Panc1 (cell line): ENCODE results near the gene NAA16.

ENCODE experiments used
- POLR2AphosphoS5 ChIP-seq: IDR thresholded peaks from 2 replicates; pipeline ENCODE4 v1.6.1; 2012; ENCODE audit warnings: mild to moderate bottlenecking, low read depth, low read length, moderate library complexity
- SIN3A ChIP-seq: IDR thresholded peaks from 2 replicates; pipeline ENCODE4 v1.6.1; 2012; ENCODE audit warnings: low read depth, mild to moderate bottlenecking, low read length, moderate library complexity, borderline replicate concordance; ENCODE audit not compliant: insufficient read depth
- TCF7L2 ChIP-seq: IDR thresholded peaks from 2 replicates; pipeline ENCODE4 v1.6.1; 2011; ENCODE audit warnings: mild to moderate bottlenecking, low read depth, low read length, inconsistent platforms
- TF ChIP-seq, protein P1 (sequence below): fragments of 450-650 bp; IDR thresholded peaks from 2 replicates; pipeline ENCODE4 v1.5.1; 2017; ENCODE audit warnings: mild to moderate bottlenecking
- TF ChIP-seq, protein P2 (sequence below), 2 experiments: IDR thresholded peaks; 2 replicates each; pipeline ENCODE4 v1.6.1; 2011 to 2012; ENCODE audit warnings: low read depth in 2 of 2, control low read depth in 1 of 2, low read length in 1 of 2, mild to moderate bottlenecking in 1 of 2, moderate library complexity in 1 of 2; ENCODE audit not compliant: insufficient read depth in 1 of 2

DNA sequence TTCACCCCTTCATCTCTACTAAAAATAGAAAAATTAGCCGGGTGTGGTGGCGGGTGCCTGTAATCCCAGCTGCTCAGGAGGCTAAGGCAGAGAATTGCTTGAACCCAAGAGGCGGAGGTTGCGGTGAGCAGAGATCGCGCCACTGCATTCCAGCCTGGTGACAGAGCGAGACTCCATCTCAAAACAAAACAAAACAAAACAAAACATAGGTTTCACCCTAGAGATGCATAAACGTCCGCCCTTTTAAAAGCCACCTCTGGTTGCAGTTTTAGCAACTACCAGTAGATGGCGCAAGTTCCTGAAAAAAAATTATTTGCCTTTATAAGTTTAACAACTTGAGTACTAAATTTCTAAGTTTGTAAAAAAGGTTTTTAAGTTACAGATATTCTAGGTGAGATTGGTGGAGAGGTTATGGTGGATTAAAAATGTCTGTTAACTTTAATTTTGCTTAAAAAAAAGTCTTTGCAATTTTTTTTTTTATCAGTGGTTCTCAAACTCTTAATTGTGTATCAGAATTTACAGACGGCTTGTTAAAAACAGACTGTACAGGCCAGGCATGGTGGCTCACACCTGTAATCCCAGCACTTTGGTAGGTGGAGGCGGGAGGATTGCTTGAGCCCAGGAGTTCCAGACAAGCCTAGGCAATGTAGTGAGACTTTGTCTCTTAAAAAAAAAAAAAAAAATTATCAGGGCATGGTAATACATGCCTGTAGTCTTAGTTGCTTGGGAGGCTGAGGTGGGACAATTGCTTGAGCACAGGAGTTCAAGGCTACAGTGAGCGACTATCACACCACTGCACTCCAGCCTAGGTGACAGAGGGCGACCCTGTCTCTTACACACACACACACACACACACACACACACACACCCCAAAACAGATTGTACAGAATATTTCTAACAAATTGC is 42.1 kb downstream of the NAA16 start:
- TF ChIP-seq, protein P1, sequence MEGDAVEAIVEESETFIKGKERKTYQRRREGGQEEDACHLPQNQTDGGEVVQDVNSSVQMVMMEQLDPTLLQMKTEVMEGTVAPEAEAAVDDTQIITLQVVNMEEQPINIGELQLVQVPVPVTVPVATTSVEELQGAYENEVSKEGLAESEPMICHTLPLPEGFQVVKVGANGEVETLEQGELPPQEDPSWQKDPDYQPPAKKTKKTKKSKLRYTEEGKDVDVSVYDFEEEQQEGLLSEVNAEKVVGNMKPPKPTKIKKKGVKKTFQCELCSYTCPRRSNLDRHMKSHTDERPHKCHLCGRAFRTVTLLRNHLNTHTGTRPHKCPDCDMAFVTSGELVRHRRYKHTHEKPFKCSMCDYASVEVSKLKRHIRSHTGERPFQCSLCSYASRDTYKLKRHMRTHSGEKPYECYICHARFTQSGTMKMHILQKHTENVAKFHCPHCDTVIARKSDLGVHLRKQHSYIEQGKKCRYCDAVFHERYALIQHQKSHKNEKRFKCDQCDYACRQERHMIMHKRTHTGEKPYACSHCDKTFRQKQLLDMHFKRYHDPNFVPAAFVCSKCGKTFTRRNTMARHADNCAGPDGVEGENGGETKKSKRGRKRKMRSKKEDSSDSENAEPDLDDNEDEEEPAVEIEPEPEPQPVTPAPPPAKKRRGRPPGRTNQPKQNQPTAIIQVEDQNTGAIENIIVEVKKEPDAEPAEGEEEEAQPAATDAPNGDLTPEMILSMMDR = peak; percentile 84
- TF ChIP-seq POLR2AphosphoS5 (no peak), TCF7L2 (no peak), SIN3A (no peak)
- TF ChIP-seq, protein P2, sequence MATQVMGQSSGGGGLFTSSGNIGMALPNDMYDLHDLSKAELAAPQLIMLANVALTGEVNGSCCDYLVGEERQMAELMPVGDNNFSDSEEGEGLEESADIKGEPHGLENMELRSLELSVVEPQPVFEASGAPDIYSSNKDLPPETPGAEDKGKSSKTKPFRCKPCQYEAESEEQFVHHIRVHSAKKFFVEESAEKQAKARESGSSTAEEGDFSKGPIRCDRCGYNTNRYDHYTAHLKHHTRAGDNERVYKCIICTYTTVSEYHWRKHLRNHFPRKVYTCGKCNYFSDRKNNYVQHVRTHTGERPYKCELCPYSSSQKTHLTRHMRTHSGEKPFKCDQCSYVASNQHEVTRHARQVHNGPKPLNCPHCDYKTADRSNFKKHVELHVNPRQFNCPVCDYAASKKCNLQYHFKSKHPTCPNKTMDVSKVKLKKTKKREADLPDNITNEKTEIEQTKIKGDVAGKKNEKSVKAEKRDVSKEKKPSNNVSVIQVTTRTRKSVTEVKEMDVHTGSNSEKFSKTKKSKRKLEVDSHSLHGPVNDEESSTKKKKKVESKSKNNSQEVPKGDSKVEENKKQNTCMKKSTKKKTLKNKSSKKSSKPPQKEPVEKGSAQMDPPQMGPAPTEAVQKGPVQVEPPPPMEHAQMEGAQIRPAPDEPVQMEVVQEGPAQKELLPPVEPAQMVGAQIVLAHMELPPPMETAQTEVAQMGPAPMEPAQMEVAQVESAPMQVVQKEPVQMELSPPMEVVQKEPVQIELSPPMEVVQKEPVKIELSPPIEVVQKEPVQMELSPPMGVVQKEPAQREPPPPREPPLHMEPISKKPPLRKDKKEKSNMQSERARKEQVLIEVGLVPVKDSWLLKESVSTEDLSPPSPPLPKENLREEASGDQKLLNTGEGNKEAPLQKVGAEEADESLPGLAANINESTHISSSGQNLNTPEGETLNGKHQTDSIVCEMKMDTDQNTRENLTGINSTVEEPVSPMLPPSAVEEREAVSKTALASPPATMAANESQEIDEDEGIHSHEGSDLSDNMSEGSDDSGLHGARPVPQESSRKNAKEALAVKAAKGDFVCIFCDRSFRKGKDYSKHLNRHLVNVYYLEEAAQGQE (IDR thresholded peaks at IDR 0.05; ENCODE audit: insufficient read depth in 1 of 2, low read depth in 2 of 2, low read length in 1 of 2) = no peak
